HL-60 (cell line): ENCODE measurements around the gene NR2F1-AS1.

ENCODE experiments used
- DNase-seq, 2 experiments: peaks; one replicate each; pipeline ENCODE4 v3.0.0-alpha.2; 2010 to 2020; ENCODE audit warnings: low read depth in 1 of 2, low spot score in 1 of 2
- H3K27ac ChIP-seq: fragments of 250-450 bp; sonication (Bioruptor Pico); replicated peaks from 2 replicates; pipeline ENCODE4 v1.5.1; 2020; ENCODE audit warnings: mild to moderate bottlenecking, moderate library complexity
- H3K27me3 ChIP-seq: fragments of 250-450 bp; sonication (Bioruptor Pico); 2 replicates; pipeline ENCODE4 v1.5.1; 2021; ENCODE audit warnings: mild to moderate bottlenecking, moderate library complexity; ENCODE audit not compliant: insufficient read depth, poor library complexity, severe bottlenecking
- H3K4me3 ChIP-seq: replicated peaks from 2 replicates; pipeline ENCODE4 v1.5.1; 2011; ENCODE audit warnings: mild to moderate bottlenecking, control low read depth, low read length; ENCODE audit not compliant: insufficient read depth
- GABPA ChIP-seq: IDR thresholded peaks from 2 replicates; pipeline ENCODE4 v1.6.1; 2012; ENCODE audit warnings: low read depth
- POLR2AphosphoS5 ChIP-seq: IDR thresholded peaks from 2 replicates; pipeline ENCODE4 v1.6.1; 2012; ENCODE audit warnings: low read depth
- SPI1 ChIP-seq: IDR thresholded peaks from 2 replicates; pipeline ENCODE4 v1.6.1; 2012; ENCODE audit warnings: low read depth, mild to moderate bottlenecking, borderline replicate concordance
- long read RNA-seq: library from polyadenylated mRNA; unstranded; transcript quantifications from one replicate; pipeline ENCODE4 v2.0.0, GENCODE V29; 2020
- TF ChIP-seq, protein P1 (sequence below): IDR thresholded peaks from one replicate; pipeline ENCODE4 v1.5.1; 2011; ENCODE audit warnings: low read length, control low read depth, inconsistent platforms; ENCODE audit not compliant: insufficient read depth
- TF ChIP-seq, protein P2 (sequence below): IDR thresholded peaks from 2 replicates; pipeline ENCODE4 v1.6.1; 2012; ENCODE audit warnings: low read depth; ENCODE audit not compliant: insufficient replicate concordance

Gene NR2F1-AS1
- long read RNA-seq, partial matches to known transcripts, result 0 of 1 reads
- long read RNA-seq, other reads (novel, unspliced or antisense), result 1 of 1 reads

DNA sequence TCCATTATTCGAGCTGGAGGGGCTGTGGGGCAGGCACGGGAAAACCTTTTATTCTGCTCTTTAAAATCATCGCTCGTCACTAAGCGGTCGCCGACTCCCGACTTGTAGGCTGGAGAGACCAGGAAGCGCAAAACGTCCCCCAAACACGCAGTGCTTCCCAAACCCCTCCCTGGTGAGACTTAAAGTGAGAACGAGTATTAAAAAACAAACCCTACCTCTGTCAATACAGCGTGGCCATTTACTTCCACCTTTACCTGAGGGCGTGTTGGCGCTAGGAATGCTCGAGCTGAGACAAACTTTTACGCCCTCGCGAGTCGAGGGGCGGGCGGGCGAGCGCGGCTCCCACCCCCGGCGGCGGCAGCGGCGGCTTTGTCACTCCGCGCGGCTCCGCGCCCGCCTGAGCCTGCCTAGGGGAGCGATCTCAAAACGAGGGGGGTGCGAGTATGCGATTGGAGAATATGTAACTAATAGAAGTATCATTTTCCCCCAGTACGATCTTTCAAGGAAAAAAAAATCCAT is at the start of gene NR2F1-AS1:
TSS of gene NR2F1-AS1 (minus strand) at position 293 of the 519 bp plus-strand sequence.
- Histone ChIP-seq H3K27ac (no peak within 1 kb of the TSS), H3K27me3 (peaks cover 10% of the 10 kb centered on the region), H3K4me3 (peak within 1 kb of the TSS; percentile 32)
- DNase-seq, result no peak
- TF ChIP-seq SPI1 (no peak), POLR2AphosphoS5 (no peak), GABPA (no peak)
- TF ChIP-seq, protein P1, sequence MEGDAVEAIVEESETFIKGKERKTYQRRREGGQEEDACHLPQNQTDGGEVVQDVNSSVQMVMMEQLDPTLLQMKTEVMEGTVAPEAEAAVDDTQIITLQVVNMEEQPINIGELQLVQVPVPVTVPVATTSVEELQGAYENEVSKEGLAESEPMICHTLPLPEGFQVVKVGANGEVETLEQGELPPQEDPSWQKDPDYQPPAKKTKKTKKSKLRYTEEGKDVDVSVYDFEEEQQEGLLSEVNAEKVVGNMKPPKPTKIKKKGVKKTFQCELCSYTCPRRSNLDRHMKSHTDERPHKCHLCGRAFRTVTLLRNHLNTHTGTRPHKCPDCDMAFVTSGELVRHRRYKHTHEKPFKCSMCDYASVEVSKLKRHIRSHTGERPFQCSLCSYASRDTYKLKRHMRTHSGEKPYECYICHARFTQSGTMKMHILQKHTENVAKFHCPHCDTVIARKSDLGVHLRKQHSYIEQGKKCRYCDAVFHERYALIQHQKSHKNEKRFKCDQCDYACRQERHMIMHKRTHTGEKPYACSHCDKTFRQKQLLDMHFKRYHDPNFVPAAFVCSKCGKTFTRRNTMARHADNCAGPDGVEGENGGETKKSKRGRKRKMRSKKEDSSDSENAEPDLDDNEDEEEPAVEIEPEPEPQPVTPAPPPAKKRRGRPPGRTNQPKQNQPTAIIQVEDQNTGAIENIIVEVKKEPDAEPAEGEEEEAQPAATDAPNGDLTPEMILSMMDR, result no peak
- TF ChIP-seq, protein P2, sequence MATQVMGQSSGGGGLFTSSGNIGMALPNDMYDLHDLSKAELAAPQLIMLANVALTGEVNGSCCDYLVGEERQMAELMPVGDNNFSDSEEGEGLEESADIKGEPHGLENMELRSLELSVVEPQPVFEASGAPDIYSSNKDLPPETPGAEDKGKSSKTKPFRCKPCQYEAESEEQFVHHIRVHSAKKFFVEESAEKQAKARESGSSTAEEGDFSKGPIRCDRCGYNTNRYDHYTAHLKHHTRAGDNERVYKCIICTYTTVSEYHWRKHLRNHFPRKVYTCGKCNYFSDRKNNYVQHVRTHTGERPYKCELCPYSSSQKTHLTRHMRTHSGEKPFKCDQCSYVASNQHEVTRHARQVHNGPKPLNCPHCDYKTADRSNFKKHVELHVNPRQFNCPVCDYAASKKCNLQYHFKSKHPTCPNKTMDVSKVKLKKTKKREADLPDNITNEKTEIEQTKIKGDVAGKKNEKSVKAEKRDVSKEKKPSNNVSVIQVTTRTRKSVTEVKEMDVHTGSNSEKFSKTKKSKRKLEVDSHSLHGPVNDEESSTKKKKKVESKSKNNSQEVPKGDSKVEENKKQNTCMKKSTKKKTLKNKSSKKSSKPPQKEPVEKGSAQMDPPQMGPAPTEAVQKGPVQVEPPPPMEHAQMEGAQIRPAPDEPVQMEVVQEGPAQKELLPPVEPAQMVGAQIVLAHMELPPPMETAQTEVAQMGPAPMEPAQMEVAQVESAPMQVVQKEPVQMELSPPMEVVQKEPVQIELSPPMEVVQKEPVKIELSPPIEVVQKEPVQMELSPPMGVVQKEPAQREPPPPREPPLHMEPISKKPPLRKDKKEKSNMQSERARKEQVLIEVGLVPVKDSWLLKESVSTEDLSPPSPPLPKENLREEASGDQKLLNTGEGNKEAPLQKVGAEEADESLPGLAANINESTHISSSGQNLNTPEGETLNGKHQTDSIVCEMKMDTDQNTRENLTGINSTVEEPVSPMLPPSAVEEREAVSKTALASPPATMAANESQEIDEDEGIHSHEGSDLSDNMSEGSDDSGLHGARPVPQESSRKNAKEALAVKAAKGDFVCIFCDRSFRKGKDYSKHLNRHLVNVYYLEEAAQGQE, result no peak

- TF ChIP-seq GABPA, result no peak
- TF ChIP-seq, protein P1, result no peak
- TF ChIP-seq, protein P2, result no peak
- no peak for TF ChIP-seq POLR2AphosphoS5
- no peak for TF ChIP-seq SPI1
- Histone ChIP-seq H3K27me3 (no peaks in the 10 kb centered on the region), H3K4me3 (no peak overlapping the region), H3K27ac (no peak overlapping the region)
- no peak for DNase-seq
Measured at GRCh38 chr5:93626801-93627200, 45.8 kb upstream of the NR2F1-AS1 start.

DNA sequence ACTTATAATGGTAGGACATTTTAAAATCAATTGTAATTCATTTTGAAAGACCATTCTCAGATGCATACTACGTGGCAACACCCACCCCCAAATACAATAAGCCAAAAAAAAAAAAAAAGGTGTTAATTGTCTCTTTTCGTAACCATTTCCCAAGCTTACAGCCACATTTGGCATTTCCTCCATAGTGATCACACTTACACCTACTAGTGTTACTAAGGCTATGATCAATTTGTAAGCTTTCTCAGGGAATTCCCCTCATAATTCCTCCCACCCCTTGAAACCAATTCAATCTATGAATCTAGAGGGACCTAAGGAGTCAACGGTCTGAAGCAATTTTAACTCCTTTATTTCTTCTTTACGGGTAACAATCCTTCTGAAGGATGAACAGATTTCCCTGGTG is 42.1 kb upstream of the NR2F1-AS1 start:
- no peak overlapping the region for H3K27ac ChIP-seq
- TF ChIP-seq, protein P2, result no peak
- TF ChIP-seq GABPA (no peak), SPI1 (no peak), POLR2AphosphoS5 (no peak)
- TF ChIP-seq, protein P1, result no peak
- no peak for DNase-seq
- no peak overlapping the region for H3K4me3 ChIP-seq
- no peaks in the 10 kb centered on the region for H3K27me3 ChIP-seq
